OCI-M2 (cell line): ENCODE measurements around the gene P3H3.
"Not testable (repeated sequence)": the region's sequence is repeated elsewhere in the genome, so short reads cannot be mapped to it uniquely, and the experiment has no call there.

Source experiments
- DNase-seq: peaks from one replicate; lab custom pipeline; 2025; ENCODE audit not compliant: unreplicated experiment; lab: John Stamatoyannopoulos, UW

Gene P3H3

GRCh38 chr12:6887460-6887859, 59.3 kb downstream of the P3H3 start:
- DNase-seq = no peak

GRCh38 chr12:6888360-6888759, 60.2 kb downstream of the P3H3 start:
- DNase-seq = no peak

GRCh38 chr12:6888794-6889193, 60.6 kb downstream of the P3H3 start:
- not testable (repeated sequence) for DNase-seq
